ENCODE data around the gene CD28.

Gene CD28

GRCh38 chr2:203721781-203722300 is 15.4 kb downstream of the CD28 start:
- H3K4me2 ChIP-seq (ENCODE audit: insufficient read depth, low read length) = no peak overlapping the region
- no peak overlapping the region for H3K27ac ChIP-seq (ENCODE audit: low read length)
- ATAC-seq (ENCODE audit: insufficient read depth, low read depth) (no peak), DNase-seq (no peak)
- H3K36me3 ChIP-seq (ENCODE audit: insufficient read depth, low read length) = no peaks in the 10 kb centered on the region
- no peak overlapping the region for H3K4me3 ChIP-seq (ENCODE audit: low read depth in 1 of 2, low read length in 2 of 2)
- no peak overlapping the region for H3K9ac ChIP-seq (ENCODE audit: low read depth, low read length)
- TF ChIP-seq, protein P1, sequence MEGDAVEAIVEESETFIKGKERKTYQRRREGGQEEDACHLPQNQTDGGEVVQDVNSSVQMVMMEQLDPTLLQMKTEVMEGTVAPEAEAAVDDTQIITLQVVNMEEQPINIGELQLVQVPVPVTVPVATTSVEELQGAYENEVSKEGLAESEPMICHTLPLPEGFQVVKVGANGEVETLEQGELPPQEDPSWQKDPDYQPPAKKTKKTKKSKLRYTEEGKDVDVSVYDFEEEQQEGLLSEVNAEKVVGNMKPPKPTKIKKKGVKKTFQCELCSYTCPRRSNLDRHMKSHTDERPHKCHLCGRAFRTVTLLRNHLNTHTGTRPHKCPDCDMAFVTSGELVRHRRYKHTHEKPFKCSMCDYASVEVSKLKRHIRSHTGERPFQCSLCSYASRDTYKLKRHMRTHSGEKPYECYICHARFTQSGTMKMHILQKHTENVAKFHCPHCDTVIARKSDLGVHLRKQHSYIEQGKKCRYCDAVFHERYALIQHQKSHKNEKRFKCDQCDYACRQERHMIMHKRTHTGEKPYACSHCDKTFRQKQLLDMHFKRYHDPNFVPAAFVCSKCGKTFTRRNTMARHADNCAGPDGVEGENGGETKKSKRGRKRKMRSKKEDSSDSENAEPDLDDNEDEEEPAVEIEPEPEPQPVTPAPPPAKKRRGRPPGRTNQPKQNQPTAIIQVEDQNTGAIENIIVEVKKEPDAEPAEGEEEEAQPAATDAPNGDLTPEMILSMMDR (IDR thresholded peaks at IDR 0.05; ENCODE audit: borderline replicate concordance, extremely low read depth, low read length, poor library complexity, severe bottlenecking) = no peak
- TF ChIP-seq EZH2 (IDR thresholded peaks at IDR 0.05; ENCODE audit: borderline replicate concordance, low read depth, low read length, severe bottlenecking) = no peak
- H3K4me1 ChIP-seq (ENCODE audit: insufficient read depth, low read length) = peaks cover 47% of the 10 kb centered on the region
- no peaks in the 10 kb centered on the region for H3K9me3 ChIP-seq (ENCODE audit: insufficient read depth, low read length, severe bottlenecking)
- H4K20me1 ChIP-seq (ENCODE audit: insufficient read depth, low read length) = no peaks in the 10 kb centered on the region
- H3K27me3 ChIP-seq (ENCODE audit: insufficient read depth, low read length, poor library complexity) = no peaks in the 10 kb centered on the region
- no peak overlapping the region for H2AFZ ChIP-seq (ENCODE audit: low read depth, low read length)
- H3K79me2 ChIP-seq (ENCODE audit: insufficient read depth, low read length) = no peaks in the 10 kb centered on the region

DNA sequence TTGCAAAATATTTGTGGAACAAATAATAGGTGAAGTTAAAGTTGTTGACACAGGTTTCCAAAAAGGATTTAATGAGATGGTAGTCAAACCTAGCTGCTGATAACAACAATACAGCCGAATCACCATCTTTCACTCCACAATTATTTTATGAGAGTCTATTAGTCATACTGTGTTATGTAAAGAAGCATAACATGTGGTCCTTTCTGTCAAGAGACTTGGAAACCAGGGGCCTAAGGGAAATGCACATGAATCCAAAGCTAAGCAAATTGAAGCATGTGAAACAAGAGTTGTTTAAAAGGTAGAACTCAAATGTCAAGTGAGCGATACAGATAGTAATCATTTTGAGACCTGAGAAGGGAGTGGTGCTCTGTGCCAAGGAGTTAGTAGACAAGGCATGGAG is 16.0 kb downstream of the CD28 start:
- no peaks in the 10 kb centered on the region for H3K9me3 ChIP-seq (ENCODE audit: insufficient read depth, low read length, severe bottlenecking)
- H3K4me2 ChIP-seq (ENCODE audit: insufficient read depth, low read length) = no peak overlapping the region
- H3K27me3 ChIP-seq (ENCODE audit: insufficient read depth, low read length, poor library complexity) = no peaks in the 10 kb centered on the region
- no peaks in the 10 kb centered on the region for H4K20me1 ChIP-seq (ENCODE audit: insufficient read depth, low read length)
- DNase-seq (no peak), ATAC-seq (ENCODE audit: insufficient read depth, low read depth) (no peak)
- no peak overlapping the region for H3K27ac ChIP-seq (ENCODE audit: low read length)
- no peak overlapping the region for H3K9ac ChIP-seq (ENCODE audit: low read depth, low read length)
- no peaks in the 10 kb centered on the region for H3K79me2 ChIP-seq (ENCODE audit: insufficient read depth, low read length)
- H3K4me3 ChIP-seq (ENCODE audit: low read depth in 1 of 2, low read length in 2 of 2) = no peak overlapping the region
- TF ChIP-seq EZH2 (IDR thresholded peaks at IDR 0.05; ENCODE audit: borderline replicate concordance, low read depth, low read length, severe bottlenecking) = no peak
- TF ChIP-seq, protein P1 (IDR thresholded peaks at IDR 0.05; ENCODE audit: borderline replicate concordance, extremely low read depth, low read length, poor library complexity, severe bottlenecking) = no peak
- no peak overlapping the region for H2AFZ ChIP-seq (ENCODE audit: low read depth, low read length)
- no peaks in the 10 kb centered on the region for H3K36me3 ChIP-seq (ENCODE audit: insufficient read depth, low read length)
- peaks cover 44% of the 10 kb centered on the region for H3K4me1 ChIP-seq (ENCODE audit: insufficient read depth, low read length)

DNA sequence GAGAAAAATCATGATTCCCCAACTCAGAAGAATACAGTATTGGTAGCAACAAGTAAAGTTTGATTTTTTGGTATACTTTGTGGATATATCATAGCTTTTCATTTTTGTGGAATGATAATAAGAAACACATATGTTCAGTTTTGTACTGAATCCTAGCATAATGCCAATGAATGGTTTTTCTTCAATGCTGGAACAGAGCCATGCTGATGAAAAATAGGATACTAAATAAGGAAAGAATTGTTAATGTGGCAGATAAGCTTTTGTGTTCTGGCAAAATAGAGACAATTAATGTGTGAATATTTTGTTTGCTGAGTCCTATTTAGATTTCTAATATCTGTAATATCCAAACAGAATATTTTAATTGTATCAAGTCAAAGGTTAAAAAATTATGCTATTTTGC is 21.9 kb downstream of the CD28 start:
- no peak for DNase-seq

More for the DNA sequence above, 21.9 kb downstream of the CD28 start:
- H3K4me3 ChIP-seq (ENCODE audit: low read depth in 1 of 2, low read length in 2 of 2) = no peak overlapping the region
- no peaks in the 10 kb centered on the region for H3K9me3 ChIP-seq (ENCODE audit: insufficient read depth, low read length, severe bottlenecking)
- 0 out of 2 replicates have a peak, but pooled peaks cover 3% of the 10 kb centered on the region for H3K4me1 ChIP-seq (ENCODE audit: insufficient read depth, low read length)
- no peak for ATAC-seq (ENCODE audit: insufficient read depth, low read depth)
- H3K9ac ChIP-seq (ENCODE audit: low read depth, low read length) = no peak overlapping the region
- no peaks in the 10 kb centered on the region for H3K36me3 ChIP-seq (ENCODE audit: insufficient read depth, low read length)
- no peaks in the 10 kb centered on the region for H3K27me3 ChIP-seq (ENCODE audit: insufficient read depth, low read length, poor library complexity)
- H4K20me1 ChIP-seq (ENCODE audit: insufficient read depth, low read length) = no peaks in the 10 kb centered on the region
- H3K79me2 ChIP-seq (ENCODE audit: insufficient read depth, low read length) = no peaks in the 10 kb centered on the region
- no peak overlapping the region for H3K4me2 ChIP-seq (ENCODE audit: insufficient read depth, low read length)
- no peak overlapping the region for H3K27ac ChIP-seq (ENCODE audit: low read length)
- TF ChIP-seq, protein P1 (IDR thresholded peaks at IDR 0.05; ENCODE audit: borderline replicate concordance, extremely low read depth, low read length, poor library complexity, severe bottlenecking) = no peak
- TF ChIP-seq EZH2 (IDR thresholded peaks at IDR 0.05; ENCODE audit: borderline replicate concordance, low read depth, low read length, severe bottlenecking) = no peak
- no peak overlapping the region for H2AFZ ChIP-seq (ENCODE audit: low read depth, low read length)

Data from DND-41 (cell line).